ENCODE measurements around the gene RORC. TPM values are rescaled to one million over a fixed set of nuclear protein-coding genes. Genes with fewer than 3 reads are reported as not detected.

The RORC gene
- total RNA-seq, 2 donors from 2014 or later: not detected

DNA sequence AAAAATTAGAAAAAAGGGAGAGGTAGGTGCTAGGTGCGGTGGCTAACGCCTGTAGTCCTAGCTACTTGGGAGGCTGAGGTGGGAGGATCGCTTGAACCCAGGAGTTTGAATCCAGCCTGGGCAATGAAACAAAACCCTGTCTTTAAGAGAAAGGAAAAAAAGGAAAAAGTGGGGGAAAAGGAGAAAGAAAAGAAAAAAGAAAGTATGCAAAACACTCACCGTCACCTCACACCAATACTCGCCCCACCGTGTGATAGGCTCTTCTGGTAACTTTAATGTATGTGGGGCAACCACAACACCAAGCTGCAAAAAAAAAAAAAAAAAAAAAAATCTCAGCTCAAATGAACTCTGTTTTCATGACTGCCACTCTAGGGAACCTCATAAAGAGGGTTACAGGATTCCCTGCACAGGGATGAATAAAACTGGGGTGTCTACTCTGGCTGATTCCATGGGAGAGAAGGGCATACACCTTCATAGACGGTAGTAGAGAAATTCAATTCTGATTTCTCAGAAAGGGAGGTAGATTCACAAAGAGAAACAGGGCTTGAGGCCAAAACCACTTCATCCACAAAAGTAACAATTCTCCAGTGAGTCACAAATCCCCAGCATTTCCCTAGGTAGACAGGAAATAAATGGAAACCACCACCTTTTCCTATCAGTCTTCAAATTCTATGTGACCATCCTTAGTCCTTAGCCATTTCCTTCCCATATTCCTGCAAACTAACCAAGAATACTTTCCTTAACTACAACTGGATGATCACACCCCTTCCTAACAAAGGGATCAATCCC is 70.8 kb downstream of the RORC start:
- 77 to 80% methylated on average over 3 to 5 of the region's 7 CpGs for WGBS, 2 experiments (ENCODE audit: insufficient coverage in 1 of 2, insufficient read length in 1 of 2)

DNA sequence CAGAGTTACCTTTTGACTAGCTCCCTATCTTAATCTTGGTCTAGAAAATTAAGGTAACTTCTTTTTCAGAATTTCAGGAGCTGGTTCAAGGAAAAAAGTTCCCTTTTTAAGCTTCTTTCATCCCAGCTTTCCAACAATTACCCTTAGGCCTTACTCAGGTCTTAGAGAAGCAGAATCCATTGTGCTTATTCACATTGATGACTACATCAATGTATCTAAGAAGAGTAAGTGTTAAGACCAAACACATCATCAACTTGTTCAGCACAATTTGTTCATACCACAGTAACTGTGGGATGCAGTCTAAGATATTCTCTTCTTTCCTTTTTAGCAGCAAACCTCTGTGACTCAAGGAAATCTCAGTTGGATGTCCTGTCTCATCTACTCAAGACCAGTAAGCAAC is 72.4 kb downstream of the RORC start:
- H3K4me1 ChIP-seq (ENCODE audit: control insufficient read depth, insufficient read depth, low read length): no peaks in the 10 kb centered on the region
- no peaks in the 10 kb centered on the region for H3K9me3 Mint-ChIP-seq
- H3K27ac Mint-ChIP-seq: no peak overlapping the region
- H3K36me3 Mint-ChIP-seq (ENCODE audit: low read depth): peaks cover 32% of the 10 kb centered on the region
- no peak overlapping the region for H3K9ac ChIP-seq (ENCODE audit: extremely low read depth, low read length, poor library complexity, severe bottlenecking)
- H3K36me3 ChIP-seq (ENCODE audit: control insufficient read depth, insufficient read depth, low read length): peaks cover 40% of the 10 kb centered on the region
- H3K4me3 ChIP-seq (ENCODE audit: low read length): no peak overlapping the region
- no peak overlapping the region for H3K4me3 Mint-ChIP-seq
- TF ChIP-seq CTCF (conservative IDR thresholded peaks at IDR 0.05): no peak
- H3K9me3 ChIP-seq (ENCODE audit: control insufficient read depth, low read length): no peaks in the 10 kb centered on the region
- H3K27me3 Mint-ChIP-seq (ENCODE audit: insufficient read depth): no peaks in the 10 kb centered on the region
- H3K27ac ChIP-seq (ENCODE audit: low read depth, low read length): no peak overlapping the region
- DNase-seq: no peak
- H3K4me1 Mint-ChIP-seq: peaks cover 8% of the 10 kb centered on the region
- no peaks in the 10 kb centered on the region for H3K27me3 ChIP-seq (ENCODE audit: control insufficient read depth, insufficient read depth, low read length, poor library complexity, severe bottlenecking)

More for the DNA sequence above, 70.8 kb downstream of the RORC start:
- Histone ChIP-seq H3K9ac (ENCODE audit: extremely low read depth, low read length, poor library complexity, severe bottlenecking) (no peak overlapping the region), H3K36me3 (ENCODE audit: control insufficient read depth, insufficient read depth, low read length) (peaks cover 40% of the 10 kb centered on the region), H3K4me1 (ENCODE audit: control insufficient read depth, insufficient read depth, low read length) (no peaks in the 10 kb centered on the region), H3K27me3 (ENCODE audit: control insufficient read depth, insufficient read depth, low read length, poor library complexity, severe bottlenecking) (no peaks in the 10 kb centered on the region), H3K27ac (ENCODE audit: low read depth, low read length) (no peak overlapping the region), H3K4me3 (ENCODE audit: low read length) (no peak overlapping the region), H3K9me3 (ENCODE audit: control insufficient read depth, low read length) (no peaks in the 10 kb centered on the region)
- DNase-seq: no peak
- TF ChIP-seq CTCF (conservative IDR thresholded peaks at IDR 0.05): no peak
- Mint-ChIP-seq H3K36me3 (ENCODE audit: low read depth) (peaks cover 32% of the 10 kb centered on the region), H3K4me3 (no peak overlapping the region), H3K4me1 (peaks cover 10% of the 10 kb centered on the region), H3K9me3 (no peaks in the 10 kb centered on the region), H3K27me3 (ENCODE audit: insufficient read depth) (no peaks in the 10 kb centered on the region), H3K27ac (no peak overlapping the region)

DNA sequence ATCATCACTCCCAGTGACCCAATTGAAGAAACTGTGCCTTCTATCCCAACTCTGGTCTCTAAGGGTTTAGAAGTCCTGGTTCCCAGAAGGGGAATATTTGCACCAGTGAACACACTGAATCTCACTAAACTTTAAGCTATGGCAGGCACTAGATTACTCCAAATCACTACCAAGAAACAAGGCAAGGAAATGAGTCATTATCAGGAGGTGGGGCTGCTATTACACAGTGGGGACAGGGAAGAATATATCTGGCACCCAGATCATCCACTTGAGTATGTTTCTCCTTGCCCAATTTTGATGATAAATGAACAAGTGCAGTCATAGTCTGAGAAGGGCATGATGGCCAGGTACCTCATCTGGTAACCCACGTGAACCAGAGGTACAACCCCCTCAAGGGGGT is 75.3 kb downstream of the RORC start:
- peaks cover 3% of the 10 kb centered on the region for H3K27me3 Mint-ChIP-seq (ENCODE audit: insufficient read depth)
- H3K27ac Mint-ChIP-seq: no peak overlapping the region

More for the DNA sequence above, 75.3 kb downstream of the RORC start:
- Mint-ChIP-seq H3K9me3 (no peaks in the 10 kb centered on the region), H3K4me1 (no peaks in the 10 kb centered on the region), H3K4me3 (no peak overlapping the region), H3K36me3 (ENCODE audit: low read depth) (peaks cover 21% of the 10 kb centered on the region)
- peaks cover 30% of the 10 kb centered on the region for H3K36me3 ChIP-seq (ENCODE audit: control insufficient read depth, insufficient read depth, low read length)
- no peaks in the 10 kb centered on the region for H3K27me3 ChIP-seq (ENCODE audit: control insufficient read depth, insufficient read depth, low read length, poor library complexity, severe bottlenecking)
- no peaks in the 10 kb centered on the region for H3K4me1 ChIP-seq (ENCODE audit: control insufficient read depth, insufficient read depth, low read length)
- no peaks in the 10 kb centered on the region for H3K9me3 ChIP-seq (ENCODE audit: control insufficient read depth, low read length)
- H3K27ac ChIP-seq (ENCODE audit: low read depth, low read length): no peak overlapping the region
- DNase-seq: no peak
- no peak overlapping the region for H3K4me3 ChIP-seq (ENCODE audit: low read length)
- no peak overlapping the region for H3K9ac ChIP-seq (ENCODE audit: extremely low read depth, low read length, poor library complexity, severe bottlenecking)
- 68 to 86% methylated on average over 1 of the region's 1 CpG for WGBS, 2 experiments (ENCODE audit: insufficient coverage in 1 of 2, insufficient read length in 1 of 2)
- no peak for TF ChIP-seq CTCF (conservative IDR thresholded peaks at IDR 0.05)

Other genes with a start within 250 kb of the RORC start
- 10 to 100 TPM; 41.2 to 47.3 TPM for gene SNX27, start 219.8 kb downstream of the RORC start, total RNA-seq
- gene CELF3, start 115.0 kb downstream of the RORC start, total RNA-seq: under 1 TPM; 0.24 to 0.40 TPM
- not detected for gene RIIAD1, start 110.3 kb downstream of the RORC start, total RNA-seq
- 10 to 100 TPM; 86.3 to 98.0 TPM for gene MRPL9, start 68.3 kb downstream of the RORC start, total RNA-seq
- 10 to 100 TPM; 14.9 to 15.0 TPM for gene TDRKH, start 41.3 kb downstream of the RORC start, total RNA-seq
- gene LINGO4, start 26.4 kb downstream of the RORC start, total RNA-seq: not detected
- gene C2CD4D, start 8.0 kb upstream of the RORC start, total RNA-seq: under 1 TPM; 0.44 to 0.82 TPM
- not detected for gene THEM5, start 21.9 kb upstream of the RORC start, total RNA-seq
- 10 to 100 TPM; 12.2 to 14.3 TPM for gene THEM4, start 77.7 kb upstream of the RORC start, total RNA-seq
- gene S100A10, start 162.1 kb upstream of the RORC start, total RNA-seq: 100 to 1,000 TPM; 352 to 880 TPM
- gene S100A11, start 205.2 kb upstream of the RORC start, total RNA-seq: 100 to 1,000 TPM; 163 to 248 TPM

Measured in endodermal cell (in vitro differentiated cells).